Measurements from ENCODE around the gene CPM. TPM values are rescaled to one million over a fixed set of nuclear protein-coding genes. Genes with fewer than 3 reads are reported as not detected.

The CPM gene
- total RNA-seq, 3 donors from 2014 or later (not counting 1 experiment from before 2014, with no cell fraction given): 0.25 to 1.6 (median 0.68) TPM

GRCh38 chr12:68903511-68903910, 29.5 kb downstream of the CPM start:
- Histone ChIP-seq H3K27ac (ENCODE audit: low read length) (no peak overlapping the region), H3K36me3 (ENCODE audit: control insufficient read depth, insufficient read depth, low read length) (no peaks in the 10 kb centered on the region), H3K27me3 (ENCODE audit: control insufficient read depth, insufficient read depth, low read length) (no peaks in the 10 kb centered on the region), H3K4me1 (ENCODE audit: control insufficient read depth, insufficient read depth, low read length) (no peaks in the 10 kb centered on the region), H3K9me3 (ENCODE audit: control insufficient read depth, insufficient read depth, low read length) (no peaks in the 10 kb centered on the region), H3K4me3 (ENCODE audit: low read length) (no peak overlapping the region)
- Mint-ChIP-seq H3K27ac (no peak overlapping the region), H3K9me3 (no peaks in the 10 kb centered on the region), H3K4me3 (no peak overlapping the region), H3K36me3 (no peaks in the 10 kb centered on the region), H3K4me1 (no peaks in the 10 kb centered on the region), H3K27me3 (ENCODE audit: low read depth in 2 of 2) (peaks cover 13 to 44% of the 10 kb centered on the region in 2 donors)
- intact Hi-C loops (cut with micrococcal nuclease): no loop called here
- WGBS (ENCODE audit: insufficient coverage): 88% methylated on average over 8 of the region's 8 CpGs
- TF ChIP-seq, protein P1, sequence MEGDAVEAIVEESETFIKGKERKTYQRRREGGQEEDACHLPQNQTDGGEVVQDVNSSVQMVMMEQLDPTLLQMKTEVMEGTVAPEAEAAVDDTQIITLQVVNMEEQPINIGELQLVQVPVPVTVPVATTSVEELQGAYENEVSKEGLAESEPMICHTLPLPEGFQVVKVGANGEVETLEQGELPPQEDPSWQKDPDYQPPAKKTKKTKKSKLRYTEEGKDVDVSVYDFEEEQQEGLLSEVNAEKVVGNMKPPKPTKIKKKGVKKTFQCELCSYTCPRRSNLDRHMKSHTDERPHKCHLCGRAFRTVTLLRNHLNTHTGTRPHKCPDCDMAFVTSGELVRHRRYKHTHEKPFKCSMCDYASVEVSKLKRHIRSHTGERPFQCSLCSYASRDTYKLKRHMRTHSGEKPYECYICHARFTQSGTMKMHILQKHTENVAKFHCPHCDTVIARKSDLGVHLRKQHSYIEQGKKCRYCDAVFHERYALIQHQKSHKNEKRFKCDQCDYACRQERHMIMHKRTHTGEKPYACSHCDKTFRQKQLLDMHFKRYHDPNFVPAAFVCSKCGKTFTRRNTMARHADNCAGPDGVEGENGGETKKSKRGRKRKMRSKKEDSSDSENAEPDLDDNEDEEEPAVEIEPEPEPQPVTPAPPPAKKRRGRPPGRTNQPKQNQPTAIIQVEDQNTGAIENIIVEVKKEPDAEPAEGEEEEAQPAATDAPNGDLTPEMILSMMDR (IDR thresholded peaks at IDR 0.05): no peak
- ATAC-seq (no peak), DNase-seq (no peak)

DNA sequence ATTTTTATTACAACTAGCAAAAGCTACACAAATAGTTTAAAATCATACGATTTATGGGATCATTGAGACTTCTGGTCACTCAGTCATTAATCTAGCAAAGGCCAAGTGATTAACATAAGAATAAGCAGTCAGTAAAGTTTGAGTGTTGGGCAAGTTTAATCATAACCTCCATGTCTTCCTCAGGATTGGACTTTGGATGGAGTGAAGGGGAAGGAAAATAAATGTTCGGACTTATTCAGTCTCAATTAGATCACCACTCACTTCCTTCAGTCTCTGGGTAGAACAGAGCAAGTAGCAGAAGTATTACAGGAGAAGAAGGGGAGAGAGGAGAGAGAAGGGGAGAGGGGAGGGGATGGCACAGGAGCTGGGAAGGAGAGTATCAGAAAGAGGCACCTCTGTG, 31.4 kb downstream of the CPM start:
- Histone ChIP-seq H3K27ac (ENCODE audit: low read length) (no peak overlapping the region), H3K36me3 (ENCODE audit: control insufficient read depth, insufficient read depth, low read length) (no peaks in the 10 kb centered on the region), H3K27me3 (ENCODE audit: control insufficient read depth, insufficient read depth, low read length) (no peaks in the 10 kb centered on the region), H3K9me3 (ENCODE audit: control insufficient read depth, insufficient read depth, low read length) (no peaks in the 10 kb centered on the region), H3K4me3 (ENCODE audit: low read length) (no peak overlapping the region), H3K4me1 (ENCODE audit: control insufficient read depth, insufficient read depth, low read length) (no peaks in the 10 kb centered on the region)
- H3K4me1 Mint-ChIP-seq: no peaks in the 10 kb centered on the region
- no peak overlapping the region for H3K4me3 Mint-ChIP-seq
- TF ChIP-seq, protein P1 (IDR thresholded peaks at IDR 0.05): no peak
- WGBS (ENCODE audit: insufficient coverage): no CpG with 5 or more reads among the region's 2 CpGs
- no peaks in the 10 kb centered on the region for H3K9me3 Mint-ChIP-seq
- peaks cover 12 to 35% of the 10 kb centered on the region in 2 donors for H3K27me3 Mint-ChIP-seq (ENCODE audit: low read depth in 2 of 2)
- no peak overlapping the region for H3K27ac Mint-ChIP-seq
- intact Hi-C loops (cut with micrococcal nuclease): no loop called here
- DNase-seq (no peak), ATAC-seq (no peak)
- H3K36me3 Mint-ChIP-seq: no peaks in the 10 kb centered on the region

GRCh38 chr12:68901145-68901544, 31.8 kb downstream of the CPM start:
- H3K9me3 Mint-ChIP-seq: no peaks in the 10 kb centered on the region

DNA sequence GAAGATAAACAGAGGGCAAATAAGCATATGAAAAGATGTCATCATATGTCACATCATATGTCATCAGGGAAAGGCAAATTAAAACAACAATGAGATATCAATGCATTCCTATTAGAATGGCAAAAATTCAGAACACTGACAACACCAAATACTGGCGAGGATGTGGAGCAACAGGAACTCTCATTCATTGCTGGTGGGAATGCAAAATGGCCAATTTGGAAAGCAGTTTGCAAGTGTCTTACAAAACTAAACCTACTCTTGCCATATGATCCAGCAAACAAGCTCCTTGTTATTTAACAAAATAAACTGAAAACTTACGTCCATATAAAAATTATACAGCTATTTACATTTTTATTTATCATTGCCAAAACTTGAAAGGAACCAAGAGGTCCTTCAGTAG, 32.7 kb downstream of the CPM start:
- intact Hi-C loops (cut with micrococcal nuclease): no loop called here
- H3K36me3 Mint-ChIP-seq: no peaks in the 10 kb centered on the region
- no peaks in the 10 kb centered on the region for H3K27me3 ChIP-seq (ENCODE audit: control insufficient read depth, insufficient read depth, low read length)
- TF ChIP-seq, protein P1 (IDR thresholded peaks at IDR 0.05): no peak
- H3K36me3 ChIP-seq (ENCODE audit: control insufficient read depth, insufficient read depth, low read length): no peaks in the 10 kb centered on the region
- WGBS (ENCODE audit: insufficient coverage): 100% methylated on average over 1 of the region's 2 CpGs
- no peaks in the 10 kb centered on the region for H3K4me1 ChIP-seq (ENCODE audit: control insufficient read depth, insufficient read depth, low read length)
- H3K9me3 ChIP-seq (ENCODE audit: control insufficient read depth, insufficient read depth, low read length): no peaks in the 10 kb centered on the region
- H3K9me3 Mint-ChIP-seq: no peaks in the 10 kb centered on the region
- H3K4me1 Mint-ChIP-seq: no peaks in the 10 kb centered on the region
- H3K4me3 ChIP-seq (ENCODE audit: low read length): no peak overlapping the region
- peaks cover 19 to 45% of the 10 kb centered on the region in 2 donors for H3K27me3 Mint-ChIP-seq (ENCODE audit: low read depth in 2 of 2)
- DNase-seq: no peak
- no peak overlapping the region for H3K4me3 Mint-ChIP-seq
- H3K27ac ChIP-seq (ENCODE audit: low read length): no peak overlapping the region
- no peak for ATAC-seq
- H3K27ac Mint-ChIP-seq: no peak overlapping the region

More at GRCh38 chr12:68901145-68901544, 31.8 kb downstream of the CPM start:
- 94% methylated on average over 2 of the region's 2 CpGs for WGBS (ENCODE audit: insufficient coverage)
- H3K27me3 Mint-ChIP-seq (ENCODE audit: low read depth in 2 of 2): peaks cover 15 to 39% of the 10 kb centered on the region in 2 donors
- Histone ChIP-seq H3K9me3 (ENCODE audit: control insufficient read depth, insufficient read depth, low read length) (no peaks in the 10 kb centered on the region), H3K36me3 (ENCODE audit: control insufficient read depth, insufficient read depth, low read length) (no peaks in the 10 kb centered on the region), H3K27me3 (ENCODE audit: control insufficient read depth, insufficient read depth, low read length) (no peaks in the 10 kb centered on the region), H3K4me3 (ENCODE audit: low read length) (no peak overlapping the region), H3K4me1 (ENCODE audit: control insufficient read depth, insufficient read depth, low read length) (no peaks in the 10 kb centered on the region), H3K27ac (ENCODE audit: low read length) (no peak overlapping the region)
- ATAC-seq (no peak), DNase-seq (no peak)
- H3K4me1 Mint-ChIP-seq: no peaks in the 10 kb centered on the region
- intact Hi-C loops (cut with micrococcal nuclease): no loop called here
- H3K36me3 Mint-ChIP-seq: no peaks in the 10 kb centered on the region
- no peak overlapping the region for H3K27ac Mint-ChIP-seq
- TF ChIP-seq, protein P1 (IDR thresholded peaks at IDR 0.05): no peak
- H3K4me3 Mint-ChIP-seq: no peak overlapping the region

Measured in natural killer cell (primary cell).